ENCODE data around the gene FAM216A.
A peak's percentile ranks its signal among the peaks of the same experiment; 100 is the strongest.
"Not testable (repeated sequence)": the region's sequence is repeated elsewhere in the genome, so short reads cannot be mapped to it uniquely, and the experiment has no call there.

FAM216A gene

DNA sequence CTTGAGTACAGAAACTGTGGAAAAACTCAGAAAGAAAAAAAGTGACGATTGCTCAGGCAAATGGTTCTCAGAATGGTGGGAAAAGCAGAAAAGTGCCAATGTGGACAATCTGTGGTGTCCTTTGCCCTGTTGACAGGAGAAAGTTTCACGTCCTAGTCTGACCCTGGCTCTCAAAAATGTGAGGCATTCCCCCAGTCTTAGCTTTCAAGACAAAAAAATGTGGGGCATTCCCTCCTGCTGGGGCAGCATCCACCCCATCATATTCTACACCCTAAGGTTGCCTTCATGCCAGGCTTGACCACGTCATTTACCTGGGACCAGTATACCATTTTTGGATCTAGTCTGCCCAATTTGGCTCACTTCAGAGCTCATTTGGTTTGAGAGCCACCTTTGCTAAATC is 44.4 kb upstream of the FAM216A start:
- no peak overlapping the region for H2AK5ac ChIP-seq (ENCODE audit: low read depth, low read length)
- no peak overlapping the region for H2BK120ac ChIP-seq (ENCODE audit: low read depth, low read length)
- H3K27me3 ChIP-seq (ENCODE audit: control insufficient read depth in 3 of 3, insufficient read depth in 3 of 3, low read depth in 1 of 3, low read length in 3 of 3), result no peaks in the 10 kb centered on the region
- peaks cover 0 to 5% of the 10 kb centered on the region in 2 donors for H3K4me1 ChIP-seq (ENCODE audit: control insufficient read depth in 2 of 2, insufficient read depth in 1 of 2, low read depth in 1 of 2, low read length in 2 of 2)
- no peak overlapping the region for H4K91ac ChIP-seq (ENCODE audit: low read depth, low read length, poor library complexity)
- H3K14ac ChIP-seq (ENCODE audit: low read length), result no peak overlapping the region
- H3K4me2 ChIP-seq (ENCODE audit: insufficient read depth, low read length, poor library complexity, severe bottlenecking), result no peak overlapping the region
- H4K8ac ChIP-seq (ENCODE audit: low read depth, low read length), result no peak overlapping the region
- H3K27ac ChIP-seq (replicated peaks; ENCODE audit: low read length), result no peak overlapping the region
- no peak overlapping the region for H2BK5ac ChIP-seq (ENCODE audit: low read length)
- H3K23ac ChIP-seq (ENCODE audit: low read depth, low read length, poor library complexity), result no peak overlapping the region
- no CpG with 5 or more reads among the region's 3 CpGs for WGBS, 2 donors (ENCODE audit: extremely low coverage in 2 of 2, insufficient read length in 2 of 2, insufficient replicate concordance in 1 of 2)
- H3K9ac ChIP-seq (ENCODE audit: low read depth, low read length, poor library complexity), result no peak overlapping the region
- H2BK15ac ChIP-seq (ENCODE audit: low read length), result no peak overlapping the region
- no peak overlapping the region for H2BK12ac ChIP-seq (ENCODE audit: low read length)
- DNase-seq (ENCODE audit: low spot score), result no peak
- H3K18ac ChIP-seq (ENCODE audit: low read length), result no peak overlapping the region
- H2AFZ ChIP-seq (ENCODE audit: low read length), result no peak overlapping the region
- no peak overlapping the region for H3K4me3 ChIP-seq (ENCODE audit: low read length in 2 of 2)
- no peak overlapping the region for H3K4ac ChIP-seq (ENCODE audit: low read length)
- no peaks in the 10 kb centered on the region for H3K79me1 ChIP-seq (ENCODE audit: low read depth, low read length)
- H3K9me3 ChIP-seq (replicated peaks in 1 of 2; ENCODE audit: control insufficient read depth in 2 of 2, insufficient read depth in 1 of 2, low read depth in 1 of 2, low read length in 2 of 2), result no peaks in the 10 kb centered on the region
- no peaks in the 10 kb centered on the region for H3K36me3 ChIP-seq (replicated peaks in 1 of 2; ENCODE audit: control insufficient read depth in 2 of 2, insufficient read depth in 2 of 2, low read length in 2 of 2)

- peaks cover 0 to 5% of the 10 kb centered on the region in 2 donors for H3K4me1 ChIP-seq (ENCODE audit: control insufficient read depth in 2 of 2, insufficient read depth in 1 of 2, low read depth in 1 of 2, low read length in 2 of 2)
- no peaks in the 10 kb centered on the region for H3K9me3 ChIP-seq (replicated peaks in 1 of 2; ENCODE audit: control insufficient read depth in 2 of 2, insufficient read depth in 1 of 2, low read depth in 1 of 2, low read length in 2 of 2)
- H2AFZ ChIP-seq (ENCODE audit: low read length), result no peak overlapping the region
- H2BK15ac ChIP-seq (ENCODE audit: low read length), result no peak overlapping the region
- no peak overlapping the region for H4K8ac ChIP-seq (ENCODE audit: low read depth, low read length)
- H3K27ac ChIP-seq (replicated peaks; ENCODE audit: low read length), result no peak overlapping the region
- no peak overlapping the region for H3K4me2 ChIP-seq (ENCODE audit: insufficient read depth, low read length, poor library complexity, severe bottlenecking)
- H3K79me1 ChIP-seq (ENCODE audit: low read depth, low read length), result no peaks in the 10 kb centered on the region
- H3K9ac ChIP-seq (ENCODE audit: low read depth, low read length, poor library complexity), result no peak overlapping the region
- no peak for DNase-seq (ENCODE audit: low spot score)
- H3K14ac ChIP-seq (ENCODE audit: low read length), result no peak overlapping the region
- H3K4me3 ChIP-seq (ENCODE audit: low read length in 2 of 2), result no peak overlapping the region
- H2BK120ac ChIP-seq (ENCODE audit: low read depth, low read length), result no peak overlapping the region
- no peak overlapping the region for H4K91ac ChIP-seq (ENCODE audit: low read depth, low read length, poor library complexity)
- H3K18ac ChIP-seq (ENCODE audit: low read length), result no peak overlapping the region
- no peak overlapping the region for H2BK12ac ChIP-seq (ENCODE audit: low read length)
- no peaks in the 10 kb centered on the region for H3K27me3 ChIP-seq (ENCODE audit: control insufficient read depth in 3 of 3, insufficient read depth in 3 of 3, low read depth in 1 of 3, low read length in 3 of 3)
- WGBS, 2 donors (ENCODE audit: extremely low coverage in 2 of 2, insufficient read length in 2 of 2, insufficient replicate concordance in 1 of 2), result no CpG with 5 or more reads among the region's 3 CpGs
- no peak overlapping the region for H3K23ac ChIP-seq (ENCODE audit: low read depth, low read length, poor library complexity)
- H2AK5ac ChIP-seq (ENCODE audit: low read depth, low read length), result no peak overlapping the region
- no peak overlapping the region for H2BK5ac ChIP-seq (ENCODE audit: low read length)
- no peak overlapping the region for H3K4ac ChIP-seq (ENCODE audit: low read length)
- no peaks in the 10 kb centered on the region for H3K36me3 ChIP-seq (replicated peaks in 1 of 2; ENCODE audit: control insufficient read depth in 2 of 2, insufficient read depth in 2 of 2, low read length in 2 of 2)
Observed at GRCh38 chr12:110426406-110426805, 42.2 kb upstream of the FAM216A start.

DNA sequence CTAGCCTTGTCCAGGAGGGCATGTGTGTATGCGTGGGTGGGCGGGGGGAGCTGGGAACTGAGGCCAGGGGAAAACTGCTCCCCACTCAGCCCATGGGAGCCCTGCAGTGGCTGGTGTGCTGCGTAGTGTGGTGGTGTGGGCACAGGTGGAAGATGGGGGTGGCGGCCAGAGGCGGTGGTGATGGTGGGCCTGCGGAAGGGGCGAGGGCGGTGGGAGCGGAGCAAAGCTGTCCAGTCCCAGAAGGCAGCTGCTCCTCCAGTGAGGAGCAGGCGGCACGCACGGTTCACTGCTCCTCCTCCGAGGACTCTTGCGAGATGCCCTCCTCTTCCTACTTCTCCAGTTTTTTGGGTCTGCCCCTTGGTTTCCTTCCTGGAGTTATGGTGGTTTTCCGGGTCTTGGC is 39.0 kb upstream of the FAM216A start:
- not testable (repeated sequence) for H3K4ac ChIP-seq (ENCODE audit: low read length); H3K27me3 ChIP-seq (ENCODE audit: control insufficient read depth in 3 of 3, insufficient read depth in 3 of 3, low read depth in 1 of 3, low read length in 3 of 3); H3K4me2 ChIP-seq (ENCODE audit: insufficient read depth, low read length, poor library complexity, severe bottlenecking); H2BK120ac ChIP-seq (ENCODE audit: low read depth, low read length); H3K18ac ChIP-seq (ENCODE audit: low read length); H3K9me3 ChIP-seq (replicated peaks in 1 of 2; ENCODE audit: control insufficient read depth in 2 of 2, insufficient read depth in 1 of 2, low read depth in 1 of 2, low read length in 2 of 2); H3K9ac ChIP-seq (ENCODE audit: low read depth, low read length, poor library complexity); H3K4me1 ChIP-seq (ENCODE audit: control insufficient read depth in 2 of 2, insufficient read depth in 1 of 2, low read depth in 1 of 2, low read length in 2 of 2); DNase-seq (ENCODE audit: low spot score); H2BK15ac ChIP-seq (ENCODE audit: low read length); H3K4me3 ChIP-seq (ENCODE audit: low read length in 2 of 2); H3K27ac ChIP-seq (replicated peaks; ENCODE audit: low read length); H4K91ac ChIP-seq (ENCODE audit: low read depth, low read length, poor library complexity); H2AFZ ChIP-seq (ENCODE audit: low read length); H2BK12ac ChIP-seq (ENCODE audit: low read length); H3K23ac ChIP-seq (ENCODE audit: low read depth, low read length, poor library complexity); H4K8ac ChIP-seq (ENCODE audit: low read depth, low read length); H2AK5ac ChIP-seq (ENCODE audit: low read depth, low read length); H3K14ac ChIP-seq (ENCODE audit: low read length); H3K79me1 ChIP-seq (ENCODE audit: low read depth, low read length); H3K36me3 ChIP-seq (replicated peaks in 1 of 2; ENCODE audit: control insufficient read depth in 2 of 2, insufficient read depth in 2 of 2, low read length in 2 of 2)
- H2BK5ac ChIP-seq (ENCODE audit: low read length), result peak overlapping the region; percentile 66
- no CpG with 5 or more reads among the region's 15 CpGs for WGBS, 2 donors (ENCODE audit: extremely low coverage in 2 of 2, insufficient read length in 2 of 2, insufficient replicate concordance in 1 of 2)

DNA sequence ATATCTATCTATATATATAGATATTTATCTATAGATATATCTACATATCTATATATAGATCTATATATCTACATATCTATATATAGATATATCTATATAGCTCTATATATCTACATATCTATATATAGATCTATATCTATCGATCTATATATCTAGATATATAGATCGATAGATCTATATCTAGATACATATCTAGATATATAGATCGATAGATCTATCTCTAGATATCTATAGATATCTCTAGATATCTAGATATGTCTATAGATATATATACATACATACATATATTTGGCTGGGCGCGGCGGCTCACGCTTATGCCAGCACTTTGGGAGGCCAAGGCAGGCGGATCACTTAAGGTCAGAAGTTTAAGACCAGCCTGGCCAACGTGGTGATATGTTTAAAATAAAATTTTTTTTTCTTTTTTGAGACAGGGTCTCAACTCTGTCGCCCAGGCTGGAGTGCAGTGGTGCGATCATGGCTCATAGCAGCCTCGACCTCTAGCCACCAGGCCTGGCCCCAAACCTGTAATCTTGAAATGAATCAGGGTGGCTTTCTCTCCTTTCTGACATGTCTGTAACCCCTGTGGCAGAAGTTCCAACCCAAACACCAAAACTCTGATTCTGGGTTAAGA is 36.6 kb upstream of the FAM216A start:
- WGBS, 2 donors (ENCODE audit: extremely low coverage in 2 of 2, insufficient read length in 2 of 2, insufficient replicate concordance in 1 of 2), result no CpG with 5 or more reads among the region's 12 CpGs
- Histone ChIP-seq H3K4me2 (ENCODE audit: insufficient read depth, low read length, poor library complexity, severe bottlenecking) (no peak overlapping the region), H2AFZ (ENCODE audit: low read length) (no peak overlapping the region), H2AK5ac (ENCODE audit: low read depth, low read length) (no peak overlapping the region), H3K9me3 (replicated peaks in 1 of 2; ENCODE audit: control insufficient read depth in 2 of 2, insufficient read depth in 1 of 2, low read depth in 1 of 2, low read length in 2 of 2) (no peaks in the 10 kb centered on the region), H2BK12ac (ENCODE audit: low read length) (no peak overlapping the region), H3K14ac (ENCODE audit: low read length) (no peak overlapping the region), H4K91ac (ENCODE audit: low read depth, low read length, poor library complexity) (no peak overlapping the region), H3K27ac (replicated peaks; ENCODE audit: low read length) (no peak overlapping the region), H3K23ac (ENCODE audit: low read depth, low read length, poor library complexity) (no peak overlapping the region), H3K4ac (ENCODE audit: low read length) (no peak overlapping the region), H3K36me3 (replicated peaks in 1 of 2; ENCODE audit: control insufficient read depth in 2 of 2, insufficient read depth in 2 of 2, low read length in 2 of 2) (peaks cover 7 to 31% of the 10 kb centered on the region in 2 donors), H3K9ac (ENCODE audit: low read depth, low read length, poor library complexity) (no peak overlapping the region), H3K4me3 (ENCODE audit: low read length in 2 of 2) (no peak overlapping the region), H4K8ac (ENCODE audit: low read depth, low read length) (no peak overlapping the region), H2BK15ac (ENCODE audit: low read length) (no peak overlapping the region), H2BK5ac (ENCODE audit: low read length) (no peak overlapping the region), H2BK120ac (ENCODE audit: low read depth, low read length) (no peak overlapping the region), H3K18ac (ENCODE audit: low read length) (no peak overlapping the region), H3K27me3 (ENCODE audit: control insufficient read depth in 3 of 3, insufficient read depth in 3 of 3, low read depth in 1 of 3, low read length in 3 of 3) (no peaks in the 10 kb centered on the region), H3K4me1 (ENCODE audit: control insufficient read depth in 2 of 2, insufficient read depth in 1 of 2, low read depth in 1 of 2, low read length in 2 of 2) (no peaks in the 10 kb centered on the region), H3K79me1 (ENCODE audit: low read depth, low read length) (no peaks in the 10 kb centered on the region)
- no peak for DNase-seq (ENCODE audit: low spot score)

Data from neuronal stem cell (in vitro differentiated cells).